DMS53 (cell line): ENCODE results near the gene HOMER1.

Experiments used
- DNase-seq: peaks from one replicate; lab custom pipeline; 2025; lab: John Stamatoyannopoulos, UW

Gene HOMER1

DNA sequence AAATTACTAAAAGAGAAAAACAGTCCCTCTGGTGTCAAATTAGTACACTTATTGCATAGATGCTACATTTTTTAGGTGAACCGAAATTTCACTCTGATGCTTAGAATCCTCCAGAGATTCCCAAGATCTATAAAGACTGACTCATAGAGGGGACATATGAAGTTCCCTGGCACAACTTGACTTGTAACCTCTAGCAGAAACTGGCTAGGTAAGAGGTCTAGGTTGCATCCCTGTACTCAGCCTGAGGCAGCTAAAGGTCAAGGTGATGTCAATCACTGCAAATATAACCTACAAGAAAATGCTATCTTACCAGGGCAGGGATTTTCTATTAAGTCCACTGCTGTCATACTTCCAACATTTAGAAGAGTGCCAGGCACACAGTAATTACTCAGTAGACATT is 24.2 kb downstream of the HOMER1 start:
- DNase-seq = no peak

- no peak for DNase-seq
Measured at GRCh38 chr5:79488775-79489174, 25.2 kb downstream of the HOMER1 start.

GRCh38 chr5:79488058-79488457 is 25.9 kb downstream of the HOMER1 start:
- no peak for DNase-seq

- no peak for DNase-seq
Measured at GRCh38 chr5:79487251-79487650, 26.7 kb downstream of the HOMER1 start.

DNA sequence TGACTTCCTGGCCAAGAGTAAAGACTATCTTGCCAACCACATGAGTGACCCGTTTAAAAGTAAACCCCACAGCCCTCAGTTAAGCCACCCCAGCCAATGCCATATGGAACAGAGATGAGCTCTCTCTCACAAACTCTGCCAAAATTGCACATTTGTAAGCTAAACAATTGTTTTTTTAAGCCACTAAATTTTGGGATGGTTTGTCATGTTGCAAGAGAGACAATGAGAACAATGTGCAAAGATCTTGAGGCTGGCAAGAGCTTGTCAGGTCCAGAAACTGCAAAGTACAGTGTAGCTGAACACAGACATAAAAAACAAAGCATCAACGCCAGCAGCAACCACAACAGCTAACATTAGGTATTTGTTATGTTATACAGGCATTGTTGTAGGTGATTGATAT is 27.8 kb downstream of the HOMER1 start:
- DNase-seq = no peak

DNA sequence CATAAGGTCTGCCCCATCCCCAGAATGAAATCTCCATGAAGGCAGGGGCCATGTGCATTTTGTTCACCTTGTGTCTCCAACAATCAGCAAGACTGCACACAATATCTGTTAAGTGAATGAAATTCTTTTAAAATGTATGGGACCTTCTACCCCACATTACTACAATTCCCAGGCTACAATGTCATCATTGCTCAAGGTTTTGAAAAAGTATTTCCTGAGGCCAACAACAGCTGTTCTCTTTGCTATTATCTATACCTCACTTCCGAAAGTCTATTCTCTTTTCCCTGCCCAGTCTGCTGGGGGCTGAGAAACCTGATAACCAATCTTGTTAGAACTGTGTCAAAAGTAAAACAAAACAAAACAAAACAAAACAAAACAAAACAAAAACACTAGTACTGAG is 29.2 kb downstream of the HOMER1 start:
- DNase-seq = no peak

DNA sequence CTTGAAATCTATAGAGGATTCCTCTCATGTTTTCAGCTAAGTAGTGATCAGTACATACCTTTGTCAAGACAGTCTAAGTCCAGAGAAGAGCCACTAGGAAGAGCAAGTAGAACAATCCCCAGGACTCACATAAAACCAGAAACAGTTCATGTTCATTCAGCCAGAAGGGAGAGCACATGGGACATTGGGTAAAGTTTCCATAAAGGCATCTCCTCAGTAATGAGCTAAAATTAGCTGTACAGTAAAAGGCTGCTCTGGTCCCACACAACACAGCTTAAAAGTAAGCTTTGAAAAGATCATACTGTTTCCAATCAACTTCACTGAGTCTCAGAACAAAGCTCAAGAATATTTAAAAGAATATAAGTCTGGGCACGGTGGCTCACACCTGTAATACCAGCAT is 32.4 kb downstream of the HOMER1 start:
- no peak for DNase-seq

- no peak for DNase-seq
Measured at GRCh38 chr5:79480991-79481390, 32.9 kb downstream of the HOMER1 start.

DNA sequence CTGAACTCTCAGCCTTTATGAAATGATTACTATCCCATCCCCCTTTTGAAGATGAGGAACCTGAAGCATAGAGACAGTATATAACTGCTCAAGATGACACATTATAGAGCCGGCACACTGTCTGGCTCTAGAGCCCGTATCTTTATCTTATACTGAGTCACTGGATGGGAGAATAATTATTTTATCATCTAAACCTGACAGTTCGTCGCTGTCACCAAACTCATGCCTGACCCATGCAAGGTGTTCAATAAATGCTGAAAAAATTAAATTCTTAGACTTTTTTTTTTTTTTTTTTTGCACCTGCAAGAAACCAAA is 38.8 kb downstream of the HOMER1 start:
- no peak for DNase-seq

GRCh38 chr5:79474367-79475151 is 39.4 kb downstream of the HOMER1 start:
- no peak for DNase-seq

- no peak for DNase-seq
Measured at GRCh38 chr5:79471556-79471955, 42.4 kb downstream of the HOMER1 start.

- DNase-seq = peak; percentile 65
Measured at GRCh38 chr5:79464695-79465332, 49.1 kb downstream of the HOMER1 start.

DNA sequence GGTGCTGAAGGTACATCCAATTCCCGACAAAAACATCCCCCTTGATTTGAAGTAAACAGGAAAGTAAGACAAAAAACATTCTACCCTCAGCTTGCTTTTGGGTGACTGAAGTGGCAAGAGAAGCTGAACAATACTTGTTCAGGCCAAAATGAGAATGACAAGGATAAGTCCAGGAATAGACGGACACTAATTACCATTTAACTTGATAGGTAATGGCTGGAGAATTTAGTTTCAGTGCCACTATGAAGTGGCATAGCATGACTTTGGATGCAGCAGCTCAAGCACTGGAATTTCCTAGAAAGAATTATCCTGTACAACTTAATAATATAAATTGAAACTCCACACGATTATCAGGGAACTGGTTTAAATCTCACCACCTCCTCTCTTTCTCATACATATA is 49.7 kb downstream of the HOMER1 start:
- DNase-seq = no peak

DNA sequence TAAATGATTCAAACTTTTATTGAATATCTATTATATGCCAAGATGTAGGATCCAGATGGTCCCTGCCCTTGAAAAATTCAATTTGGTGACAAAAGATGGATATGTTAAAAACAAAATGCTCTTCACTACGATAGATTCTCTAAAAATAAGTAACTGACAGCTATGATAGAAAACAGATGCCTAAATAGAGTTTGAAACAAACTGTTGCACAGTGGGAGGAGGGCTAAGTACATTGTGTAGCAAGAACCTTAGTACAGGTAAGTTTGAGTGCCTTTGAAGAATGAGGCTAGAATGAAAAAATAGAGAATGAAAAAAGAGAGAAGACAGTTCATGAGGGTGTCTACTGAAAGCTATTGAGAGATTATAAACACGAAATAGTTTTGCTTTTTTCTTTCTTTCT is 54.3 kb downstream of the HOMER1 start:
- DNase-seq = no peak

- DNase-seq = no peak
Measured at GRCh38 chr5:79456890-79457583, 56.9 kb downstream of the HOMER1 start.

DNA sequence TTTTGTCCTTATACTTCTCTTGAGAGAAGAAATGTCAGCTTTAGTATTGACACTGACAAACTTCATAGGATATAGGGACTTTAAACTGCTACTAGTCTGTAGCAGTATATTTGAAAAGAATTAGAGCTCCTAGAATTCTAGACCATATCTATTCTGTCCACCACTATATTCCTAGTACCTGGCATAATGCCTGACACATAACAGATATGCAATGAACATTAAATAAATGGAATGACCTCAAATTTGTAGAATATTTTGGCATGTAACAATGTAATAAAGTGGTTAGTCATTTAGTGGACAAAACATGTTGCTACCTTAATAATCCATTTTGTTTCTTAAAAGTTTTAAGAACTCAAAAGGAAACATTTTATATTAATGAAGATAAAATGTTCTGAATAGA is 57.5 kb downstream of the HOMER1 start:
- no peak for DNase-seq

DNA sequence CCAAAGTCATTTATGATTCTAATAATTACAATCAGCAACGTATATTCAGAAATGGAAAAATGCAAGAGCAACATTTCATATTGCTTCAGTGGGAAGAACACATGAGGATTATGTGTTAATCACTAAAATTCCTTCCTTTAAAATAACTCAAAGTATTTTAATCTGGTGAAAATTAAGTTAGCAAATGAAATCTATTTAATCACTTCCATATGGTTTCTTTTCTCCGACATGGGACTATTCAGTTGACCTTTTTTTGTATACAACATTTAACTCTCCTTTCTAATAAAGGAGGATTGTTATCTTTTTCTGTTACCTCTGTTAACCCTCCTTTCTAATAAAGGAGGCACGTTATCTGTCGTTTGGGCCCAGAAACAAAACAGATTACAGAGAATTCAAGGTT is 59.9 kb downstream of the HOMER1 start:
- DNase-seq = no peak

- no peak for DNase-seq
Measured at GRCh38 chr5:79448336-79448735, 65.6 kb downstream of the HOMER1 start.

DNA sequence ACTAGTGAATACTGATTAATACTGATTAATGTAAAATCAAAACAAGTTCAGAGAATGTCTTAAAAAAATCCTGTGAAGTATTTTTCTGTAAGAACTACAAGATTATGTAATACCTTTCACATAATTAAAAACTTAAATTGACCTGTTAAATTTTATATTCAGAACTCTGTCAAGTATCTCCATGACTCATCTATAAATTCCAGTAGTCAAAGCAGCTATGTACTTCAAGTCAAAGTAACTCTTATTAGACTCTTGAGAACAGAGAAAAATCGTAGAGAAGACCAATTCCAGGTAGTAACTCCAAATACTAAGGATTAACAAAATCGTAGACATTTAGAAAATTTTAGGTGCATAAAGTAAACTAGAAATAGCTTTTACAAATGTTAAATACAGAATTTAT is 77.1 kb downstream of the HOMER1 start:
- no peak for DNase-seq

GRCh38 chr5:79436224-79436623 is 77.7 kb downstream of the HOMER1 start:
- DNase-seq = no peak

- DNase-seq = no peak
Measured at GRCh38 chr5:79430196-79430595, 83.7 kb downstream of the HOMER1 start.

DNA sequence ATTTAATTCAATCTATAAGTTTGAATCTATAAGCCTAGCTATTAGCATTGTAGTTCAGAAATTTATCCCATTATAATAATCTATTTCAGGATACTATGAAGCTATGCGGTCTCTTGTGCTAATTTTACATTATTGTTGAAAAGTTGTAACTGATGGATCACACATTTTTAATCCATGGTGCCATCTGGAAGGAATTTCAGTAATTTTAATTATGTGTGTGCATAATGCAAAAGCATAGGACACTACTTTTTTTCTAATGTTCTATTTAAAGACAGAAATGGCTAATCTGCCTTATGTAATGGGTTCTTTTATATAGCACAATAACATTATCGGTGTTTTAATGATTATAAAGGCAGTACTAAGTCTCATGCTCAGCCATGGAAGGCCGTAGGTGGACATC is 90.6 kb downstream of the HOMER1 start:
- no peak for DNase-seq

DNA sequence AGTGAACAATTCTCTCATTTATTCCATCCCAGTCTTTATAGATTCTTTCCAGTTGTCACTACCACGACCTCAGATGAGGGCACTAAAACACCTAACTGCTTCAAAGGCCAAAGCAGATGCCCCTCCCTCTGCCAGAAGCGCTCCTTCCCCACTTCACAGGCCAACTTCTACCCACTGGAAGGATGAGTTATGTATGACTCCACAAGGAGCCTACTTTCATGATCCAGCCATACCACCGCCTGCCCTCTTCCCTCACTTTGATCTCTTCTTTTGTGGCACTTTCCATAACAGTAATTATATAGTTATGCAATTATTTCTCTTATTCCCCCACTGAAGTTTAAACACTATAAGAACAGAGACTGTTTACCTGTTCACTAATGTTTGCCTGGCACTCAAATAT is 93.7 kb downstream of the HOMER1 start:
- DNase-seq = no peak
